Limb (tissue), 2 donors: ENCODE data around the gene ESYT1.

Experiments used
- DNase-seq, 2 donors: peaks; one replicate each; pipeline ENCODE4 v3.0.0-alpha.2; 2016; ENCODE audit errors: extremely low spot score in 2 of 2

ESYT1 gene

DNA sequence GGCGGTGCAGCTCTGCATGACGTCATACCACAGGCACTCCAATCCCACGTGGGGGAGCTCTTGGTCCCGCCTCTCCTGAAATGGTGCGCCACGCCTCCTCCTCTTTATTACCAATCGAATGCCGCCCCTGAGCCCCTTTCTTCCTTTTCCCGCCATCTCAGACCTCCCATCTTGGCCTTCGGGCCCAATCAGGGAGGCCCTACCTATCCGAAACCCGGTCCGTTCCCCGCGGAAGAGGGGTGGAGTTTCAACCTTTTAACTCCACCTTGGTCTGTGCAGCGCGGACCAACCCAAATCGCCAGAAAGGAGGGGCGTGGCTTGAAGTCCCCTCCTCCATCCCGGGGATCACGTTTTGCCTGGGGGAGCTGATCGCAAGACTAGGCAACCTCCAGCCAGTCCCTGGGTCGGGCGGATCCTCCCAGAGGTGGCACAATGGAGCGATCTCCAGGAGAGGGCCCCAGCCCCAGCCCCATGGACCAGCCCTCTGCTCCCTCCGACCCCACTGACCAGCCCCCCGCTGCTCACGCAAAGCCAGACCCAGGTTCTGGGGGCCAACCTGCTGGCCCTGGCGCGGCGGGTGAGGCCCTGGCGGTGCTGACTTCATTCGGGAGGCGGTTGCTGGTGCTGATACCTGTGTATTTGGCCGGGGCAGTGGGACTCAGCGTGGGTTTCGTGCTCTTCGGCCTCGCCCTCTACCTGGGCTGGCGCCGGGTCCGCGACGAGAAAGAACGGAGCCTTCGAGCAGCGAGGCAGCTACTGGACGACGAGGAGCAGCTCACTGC lies at the start of gene ESYT1:
Gene ESYT1 (plus strand): TSS at position 380 of the 782 bp plus-strand sequence. CDS start 53 bp downstream, at position 433.
- peak; percentile 96 to 99 for DNase-seq

GRCh38 chr12:56078427-56078826 lies 49.6 kb upstream of the ESYT1 start:
- DNase-seq, result no peak

- peak; percentile 60 to 87 for DNase-seq
Observed at GRCh38 chr12:56078931-56079722, 48.9 kb upstream of the ESYT1 start.

DNA sequence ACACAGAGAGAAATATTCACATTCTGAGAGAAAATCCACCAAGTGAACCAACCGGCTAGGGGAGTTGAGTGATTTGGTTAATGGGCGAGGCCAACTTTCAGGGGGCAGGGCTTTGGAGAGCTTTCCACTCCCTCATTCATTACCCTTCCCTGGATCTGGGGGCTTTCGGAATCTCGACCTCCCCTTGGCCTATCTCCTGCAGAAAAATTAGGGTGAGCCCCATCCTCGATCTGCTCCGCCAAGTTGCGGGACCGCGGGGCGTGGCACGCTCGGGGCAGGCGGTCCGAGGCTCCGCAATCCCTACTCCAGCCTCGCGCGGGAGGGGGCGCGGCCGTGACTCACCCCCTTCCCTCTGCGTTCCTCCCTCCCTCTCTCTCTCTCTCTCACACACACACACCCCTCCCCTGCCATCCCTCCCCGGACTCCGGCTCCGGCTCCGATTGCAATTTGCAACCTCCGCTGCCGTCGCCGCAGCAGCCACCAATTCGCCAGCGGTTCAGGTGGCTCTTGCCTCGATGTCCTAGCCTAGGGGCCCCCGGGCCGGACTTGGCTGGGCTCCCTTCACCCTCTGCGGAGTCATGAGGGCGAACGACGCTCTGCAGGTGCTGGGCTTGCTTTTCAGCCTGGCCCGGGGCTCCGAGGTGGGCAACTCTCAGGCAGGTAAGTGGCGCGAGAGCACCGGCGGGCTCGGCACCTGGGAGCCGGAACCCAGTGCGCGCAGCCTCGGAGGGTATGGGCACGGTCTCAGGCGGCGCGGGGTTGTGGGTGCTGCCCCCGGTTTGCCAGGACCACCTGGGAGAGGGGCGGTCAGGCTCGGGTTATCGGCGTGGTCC lies 48.1 kb upstream of the ESYT1 start, which contains the start of gene ERBB3:
Gene ERBB3 (plus strand): TSS at position 443 of the 833 bp plus-strand sequence. CDS start 136 bp downstream, at position 579.
- peak; percentile 70 to 85 for DNase-seq

DNA sequence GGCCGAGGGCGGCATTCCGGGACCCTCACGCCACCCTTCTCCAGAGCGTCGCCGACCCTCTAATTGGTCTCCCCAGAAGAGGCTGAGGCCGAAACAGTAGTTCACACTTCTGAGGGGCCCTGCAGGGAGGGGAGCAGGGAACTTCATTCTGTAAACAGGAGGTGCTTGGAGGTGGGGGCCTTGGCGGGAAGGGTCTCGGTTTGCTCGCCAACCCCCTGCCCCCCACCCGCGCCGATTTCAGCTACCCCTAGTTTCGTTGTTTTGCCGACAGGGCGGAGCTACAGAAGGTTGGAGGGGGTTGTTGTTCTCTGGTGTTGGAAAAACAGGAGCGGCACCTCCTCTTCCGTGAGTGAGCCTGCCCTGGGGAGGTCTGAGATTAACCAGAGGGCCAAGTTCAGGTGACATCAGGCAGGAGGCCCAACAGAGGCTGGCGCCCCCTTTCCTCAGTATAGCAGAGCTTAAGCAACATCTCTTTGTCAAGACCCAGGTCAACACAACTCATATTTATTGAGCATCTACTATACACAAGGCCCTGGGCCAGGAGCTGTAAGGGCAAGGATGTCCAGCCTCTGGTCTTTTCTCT lies 47.4 kb upstream of the ESYT1 start:
- peak in 1 of 2 donors; percentile 42 for DNase-seq

DNA sequence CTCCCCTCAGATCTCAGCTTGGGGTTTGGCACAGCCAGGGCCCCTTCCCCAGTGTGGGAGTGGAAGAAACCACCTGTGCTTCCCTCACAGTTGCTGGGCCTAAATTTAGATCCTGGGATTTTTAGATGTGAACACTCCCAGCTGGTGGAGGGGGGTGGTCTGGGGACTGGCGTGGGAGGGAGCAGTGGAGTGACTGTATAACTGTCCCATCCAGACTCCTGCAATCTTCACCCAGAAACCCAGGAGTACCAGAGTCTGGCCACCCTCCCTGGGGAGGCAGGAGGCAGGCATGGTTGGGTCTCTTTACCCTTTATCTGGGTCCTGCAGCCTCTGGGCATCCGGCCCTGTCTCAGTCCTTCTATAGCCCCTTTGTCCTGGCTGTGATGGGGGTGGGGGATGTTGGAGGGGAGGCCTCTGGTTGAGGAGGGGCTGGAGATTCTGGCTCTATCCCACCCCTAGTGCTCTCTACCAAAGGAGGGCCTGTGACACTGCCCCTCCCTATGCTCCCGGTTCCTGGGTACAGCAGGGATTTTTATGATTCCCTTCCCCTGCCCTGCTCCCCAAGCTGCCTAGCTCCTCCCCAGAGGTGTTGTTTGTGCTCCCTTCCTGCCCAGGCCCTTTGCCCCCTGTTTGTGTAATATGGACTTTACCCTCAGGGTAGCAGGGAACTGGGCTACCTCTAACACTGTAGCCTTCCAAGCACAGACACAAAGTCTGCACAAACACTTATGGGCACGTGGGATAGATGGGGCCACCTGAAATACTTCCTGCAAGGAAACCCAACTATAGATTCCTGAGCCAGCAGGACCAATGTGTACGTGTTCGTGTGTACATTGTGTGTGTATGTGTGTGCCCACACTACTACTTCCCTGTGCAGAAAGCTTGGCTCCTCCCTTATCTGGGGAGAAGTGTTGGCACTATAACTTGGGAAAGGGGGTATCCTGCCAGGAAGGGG lies 46.4 kb upstream of the ESYT1 start:
- peak; percentile 55 to 56 for DNase-seq

GRCh38 chr12:56082382-56082781 lies 45.7 kb upstream of the ESYT1 start:
- DNase-seq, result no peak

DNA sequence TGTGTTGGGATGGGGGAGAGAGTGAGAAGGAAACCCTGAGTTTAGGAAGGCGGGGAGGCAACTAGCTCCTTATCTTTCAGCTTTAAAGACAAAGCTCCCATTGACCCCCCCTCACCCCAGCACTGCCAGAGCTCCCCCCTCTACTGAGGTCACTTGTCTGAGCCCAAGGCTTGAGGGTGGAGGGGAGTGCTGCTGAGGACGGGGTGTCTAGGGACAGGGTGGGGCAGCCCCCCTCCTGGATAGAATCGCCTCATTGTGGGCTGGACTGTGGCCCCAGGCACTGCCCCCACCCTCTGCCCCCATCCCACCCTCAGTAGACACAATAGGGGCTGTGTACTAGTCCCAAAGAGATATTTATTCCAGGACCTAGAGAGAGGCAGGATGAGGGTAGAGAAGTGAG lies 45.1 kb upstream of the ESYT1 start:
- no peak for DNase-seq

DNA sequence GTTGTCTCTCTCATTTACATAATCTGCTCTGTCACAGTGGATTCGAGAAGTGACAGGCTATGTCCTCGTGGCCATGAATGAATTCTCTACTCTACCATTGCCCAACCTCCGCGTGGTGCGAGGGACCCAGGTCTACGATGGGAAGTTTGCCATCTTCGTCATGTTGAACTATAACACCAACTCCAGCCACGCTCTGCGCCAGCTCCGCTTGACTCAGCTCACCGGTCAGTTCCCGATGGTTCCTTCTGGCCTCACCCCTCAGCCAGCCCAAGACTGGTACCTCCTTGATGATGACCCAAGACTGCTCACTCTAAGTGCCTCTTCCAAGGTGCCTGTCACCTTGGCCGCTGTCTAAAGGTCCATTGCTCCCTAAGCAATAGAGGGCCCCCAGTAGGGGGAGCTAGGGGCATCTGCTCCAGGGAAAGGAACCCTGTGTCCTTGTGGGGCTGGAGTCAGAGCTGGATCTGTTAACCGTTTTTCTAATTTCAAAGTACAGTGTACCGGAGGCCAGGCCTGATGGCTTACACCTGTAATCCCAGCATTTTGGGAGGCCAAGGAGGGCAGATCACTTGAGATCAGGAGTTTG lies 43.0 kb upstream of the ESYT1 start:
- no peak for DNase-seq

- no peak for DNase-seq
Observed at GRCh38 chr12:56086096-56086495, 42.0 kb upstream of the ESYT1 start.

GRCh38 chr12:56086608-56087007 lies 41.5 kb upstream of the ESYT1 start:
- no peak for DNase-seq

DNA sequence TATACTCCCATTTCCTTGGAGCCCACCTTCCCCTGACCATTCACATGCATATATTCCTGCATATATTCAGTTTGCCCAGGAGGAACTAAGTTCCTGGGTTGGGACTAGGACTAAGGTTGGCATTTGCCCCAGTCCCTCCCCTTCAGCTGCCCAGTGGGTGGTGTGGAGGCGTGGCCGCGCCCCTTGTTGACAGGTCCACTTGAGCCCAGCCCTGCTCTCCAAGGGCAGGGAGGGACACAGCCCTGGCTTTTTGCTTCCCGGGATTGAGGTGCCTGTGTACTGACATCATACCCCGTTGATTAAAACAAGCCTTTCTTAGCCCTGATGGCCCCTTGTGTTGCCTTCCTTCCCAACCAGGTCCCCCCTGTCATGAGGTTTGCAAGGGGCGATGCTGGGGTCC lies 40.8 kb upstream of the ESYT1 start:
- DNase-seq, result no peak

DNA sequence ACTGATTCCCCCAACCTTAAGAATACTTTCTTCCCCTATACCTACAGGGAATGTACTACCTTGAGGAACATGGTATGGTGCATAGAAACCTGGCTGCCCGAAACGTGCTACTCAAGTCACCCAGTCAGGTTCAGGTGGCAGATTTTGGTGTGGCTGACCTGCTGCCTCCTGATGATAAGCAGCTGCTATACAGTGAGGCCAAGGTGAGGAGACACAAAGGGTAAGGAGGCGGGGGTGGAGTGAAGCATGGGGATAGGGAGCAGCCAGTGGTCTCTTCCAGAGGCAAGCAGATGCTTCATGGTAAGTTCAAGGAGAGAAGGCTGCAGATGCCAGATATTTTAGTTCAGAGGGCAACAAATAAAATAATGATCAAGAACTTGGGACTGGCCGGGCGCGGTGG lies 30.3 kb upstream of the ESYT1 start:
- DNase-seq, result no peak

GRCh38 chr12:56098592-56098991 lies 29.5 kb upstream of the ESYT1 start:
- no peak for DNase-seq

GRCh38 chr12:56099787-56100186 lies 28.3 kb upstream of the ESYT1 start:
- no peak for DNase-seq

DNA sequence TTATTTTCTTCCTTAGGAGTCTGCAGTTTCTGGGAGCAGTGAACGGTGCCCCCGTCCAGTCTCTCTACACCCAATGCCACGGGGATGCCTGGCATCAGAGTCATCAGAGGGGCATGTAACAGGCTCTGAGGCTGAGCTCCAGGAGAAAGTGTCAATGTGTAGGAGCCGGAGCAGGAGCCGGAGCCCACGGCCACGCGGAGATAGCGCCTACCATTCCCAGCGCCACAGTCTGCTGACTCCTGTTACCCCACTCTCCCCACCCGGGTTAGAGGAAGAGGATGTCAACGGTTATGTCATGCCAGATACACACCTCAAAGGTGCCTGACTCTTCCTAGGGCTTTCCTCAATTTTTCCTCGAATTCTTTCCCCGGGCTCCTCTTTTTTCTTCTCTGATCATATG lies 27.0 kb upstream of the ESYT1 start:
- no peak for DNase-seq

- no peak for DNase-seq
Observed at GRCh38 chr12:56102683-56103065, 25.4 kb upstream of the ESYT1 start.

DNA sequence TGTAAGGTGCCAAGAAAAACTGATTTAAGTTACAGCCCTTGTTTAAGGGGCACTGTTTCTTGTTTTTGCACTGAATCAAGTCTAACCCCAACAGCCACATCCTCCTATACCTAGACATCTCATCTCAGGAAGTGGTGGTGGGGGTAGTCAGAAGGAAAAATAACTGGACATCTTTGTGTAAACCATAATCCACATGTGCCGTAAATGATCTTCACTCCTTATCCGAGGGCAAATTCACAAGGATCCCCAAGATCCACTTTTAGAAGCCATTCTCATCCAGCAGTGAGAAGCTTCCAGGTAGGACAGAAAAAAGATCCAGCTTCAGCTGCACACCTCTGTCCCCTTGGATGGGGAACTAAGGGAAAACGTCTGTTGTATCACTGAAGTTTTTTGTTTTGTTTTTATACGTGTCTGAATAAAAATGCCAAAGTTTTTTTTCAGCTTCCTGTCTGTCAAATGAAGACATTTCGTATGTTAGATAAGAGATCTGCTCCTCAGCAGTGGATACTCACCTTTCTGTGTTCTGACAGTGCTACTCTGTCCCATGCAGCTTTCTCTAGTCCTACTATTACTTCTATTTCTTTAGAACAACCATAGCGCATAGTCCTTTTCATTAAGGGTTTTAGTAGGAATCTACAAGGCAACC lies 24.9 kb upstream of the ESYT1 start:
- DNase-seq, result no peak

GRCh38 chr12:56103823-56104108 lies 24.3 kb upstream of the ESYT1 start:
- no peak for DNase-seq
